ENCODE measurements around the gene C19orf25.
"Not testable (repeated sequence)": the region's sequence is repeated elsewhere in the genome, so short reads cannot be mapped to it uniquely, and the experiment has no call there.

Gene C19orf25

DNA sequence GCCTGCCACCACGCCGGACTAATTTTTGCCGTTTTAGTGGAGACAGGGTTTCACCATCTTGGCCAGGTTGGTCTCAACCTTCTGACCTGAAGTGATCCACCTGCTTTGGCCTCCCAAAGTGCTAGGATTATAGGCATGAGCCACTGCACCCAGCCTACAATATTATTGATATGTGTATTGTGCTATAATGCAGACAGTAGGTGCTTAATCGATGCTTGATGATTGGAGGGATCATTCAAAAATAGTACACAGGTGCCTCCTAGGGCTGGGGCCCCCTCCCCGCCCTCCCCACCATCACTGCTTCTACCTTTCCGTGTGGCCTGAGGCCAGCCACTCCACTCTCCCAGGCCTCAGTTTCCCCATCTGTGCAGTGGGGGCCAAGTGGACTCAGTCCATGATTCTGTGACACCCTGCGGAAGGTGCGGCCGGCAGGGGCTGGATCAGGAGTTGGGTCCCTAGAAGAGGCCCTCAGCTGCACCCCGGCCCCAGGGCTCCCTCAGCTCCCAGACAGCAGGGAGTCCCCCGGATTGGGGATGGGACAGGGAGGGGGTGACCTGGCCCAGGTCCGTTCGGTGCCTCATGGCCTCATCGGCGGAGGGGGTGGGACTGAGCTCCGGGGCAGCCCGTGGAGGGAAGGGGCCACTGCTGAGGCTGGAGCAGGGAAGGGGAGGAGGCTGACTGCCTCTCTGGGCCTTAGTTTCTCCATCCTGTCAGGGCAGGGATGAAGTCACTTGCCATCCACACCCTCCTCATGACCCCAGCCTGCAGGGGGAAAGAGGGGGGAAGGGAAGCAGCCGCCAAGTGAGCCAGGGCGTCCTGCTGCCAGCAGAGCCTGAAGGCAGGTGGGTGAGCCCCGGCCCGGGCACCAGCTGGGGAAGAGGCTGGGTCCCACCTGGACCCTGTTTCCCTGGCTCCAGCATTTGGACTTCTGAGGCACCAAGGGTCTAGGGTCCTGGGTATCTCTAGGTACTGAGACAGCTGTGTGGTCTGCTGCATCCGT lies 32.6 kb upstream of the C19orf25 start:
- no peak for DNase-seq

DNA sequence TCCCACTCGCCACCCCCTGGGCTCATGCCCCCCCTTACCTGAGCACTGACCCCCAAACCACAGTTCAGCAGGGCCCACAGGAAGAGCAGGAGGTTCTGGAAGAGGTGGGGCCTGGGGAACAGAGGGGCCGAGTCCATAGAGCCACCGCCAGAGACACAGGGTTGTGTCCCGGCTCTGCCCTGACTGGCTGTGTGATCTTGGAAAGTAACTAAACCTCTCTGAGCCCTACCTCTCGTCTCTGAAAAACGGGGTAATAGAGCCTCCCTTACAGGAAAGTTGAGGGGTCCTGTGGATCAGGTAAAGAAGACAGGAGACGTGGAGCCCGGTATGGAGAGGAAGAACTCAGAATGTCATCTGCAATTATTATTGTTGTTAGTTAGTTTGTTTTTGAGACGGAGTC lies 31.8 kb upstream of the C19orf25 start:
- no peak for DNase-seq

GRCh38 chr19:1510442-1510806 lies 31.4 kb upstream of the C19orf25 start:
- no peak for DNase-seq

GRCh38 chr19:1509602-1510441 lies 30.8 kb upstream of the C19orf25 start:
- DNase-seq = no peak

- DNase-seq = no peak
These were observed 29.5 kb upstream of the C19orf25 start for GRCh38 chr19:1508507-1508856.

GRCh38 chr19:1507763-1508506 lies 28.9 kb upstream of the C19orf25 start:
- DNase-seq = peak; percentile 93

DNA sequence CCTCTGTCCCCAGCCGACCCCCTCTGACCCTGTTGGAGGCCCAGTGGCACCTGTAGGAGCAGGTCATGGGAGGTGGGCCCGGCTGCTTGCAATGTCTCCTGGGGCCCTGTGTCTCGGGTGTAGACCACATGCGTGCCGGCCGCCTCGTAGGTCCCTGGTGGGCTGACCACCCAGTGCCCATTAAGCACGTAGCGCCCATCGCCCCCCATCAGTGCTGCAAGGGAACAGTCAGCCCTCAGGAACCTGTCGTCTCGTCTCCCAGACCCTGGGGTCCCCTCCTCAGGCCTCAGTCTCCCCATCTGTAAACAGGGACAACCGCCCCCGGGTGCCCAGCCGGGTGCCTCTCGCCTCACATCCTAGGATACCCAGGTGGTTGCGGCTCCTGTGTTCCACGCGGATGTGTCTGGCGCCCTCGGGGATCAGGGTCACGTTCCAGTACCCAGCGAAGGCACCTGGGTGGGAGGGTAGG lies 28.2 kb upstream of the C19orf25 start:
- no peak for DNase-seq

- no peak for DNase-seq
These were observed 27.2 kb upstream of the C19orf25 start for GRCh38 chr19:1505991-1506881.

- no peak for DNase-seq
These were observed 26.0 kb upstream of the C19orf25 start for GRCh38 chr19:1505012-1505411.

DNA sequence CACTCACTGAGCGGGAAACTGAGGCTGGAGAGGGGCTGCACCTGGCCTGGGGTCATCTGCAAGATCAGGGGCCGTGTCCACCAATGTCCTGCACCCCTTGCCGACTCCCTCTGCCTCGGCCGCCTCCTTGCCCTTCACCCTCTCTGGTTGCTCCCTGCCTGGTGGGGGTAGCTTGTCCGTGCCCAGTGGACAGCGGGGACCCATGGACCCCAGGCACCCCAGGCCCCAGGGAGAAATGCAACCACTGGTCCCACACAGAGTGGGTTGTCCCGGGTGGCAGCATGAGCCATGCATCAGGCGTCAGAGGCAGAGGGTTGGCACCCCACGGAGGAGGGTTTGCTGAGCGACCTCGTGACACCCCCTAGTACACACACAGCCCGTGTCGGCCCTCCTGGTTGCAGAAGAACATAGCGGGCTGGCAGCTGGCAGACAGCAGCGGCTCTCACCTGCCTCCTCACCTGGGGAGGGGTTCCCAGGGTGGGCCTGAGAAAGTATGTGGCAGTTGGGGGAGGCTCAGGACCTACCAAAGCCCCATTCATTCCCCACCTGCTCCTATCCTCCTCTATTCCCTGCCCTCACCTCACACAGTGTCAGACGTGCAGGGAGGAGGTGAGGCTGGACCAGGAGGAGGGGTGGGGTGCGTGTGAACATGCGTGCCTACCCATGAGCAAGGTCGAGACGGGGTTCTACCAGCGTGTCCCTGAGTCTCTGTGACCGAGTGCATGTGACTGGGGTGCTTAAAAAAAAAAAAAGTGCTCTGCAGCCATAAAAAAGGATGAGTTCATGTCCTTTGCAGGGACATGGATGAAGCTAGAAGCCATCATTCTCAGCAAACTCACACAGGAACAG lies 25.1 kb upstream of the C19orf25 start:
- DNase-seq = no peak

DNA sequence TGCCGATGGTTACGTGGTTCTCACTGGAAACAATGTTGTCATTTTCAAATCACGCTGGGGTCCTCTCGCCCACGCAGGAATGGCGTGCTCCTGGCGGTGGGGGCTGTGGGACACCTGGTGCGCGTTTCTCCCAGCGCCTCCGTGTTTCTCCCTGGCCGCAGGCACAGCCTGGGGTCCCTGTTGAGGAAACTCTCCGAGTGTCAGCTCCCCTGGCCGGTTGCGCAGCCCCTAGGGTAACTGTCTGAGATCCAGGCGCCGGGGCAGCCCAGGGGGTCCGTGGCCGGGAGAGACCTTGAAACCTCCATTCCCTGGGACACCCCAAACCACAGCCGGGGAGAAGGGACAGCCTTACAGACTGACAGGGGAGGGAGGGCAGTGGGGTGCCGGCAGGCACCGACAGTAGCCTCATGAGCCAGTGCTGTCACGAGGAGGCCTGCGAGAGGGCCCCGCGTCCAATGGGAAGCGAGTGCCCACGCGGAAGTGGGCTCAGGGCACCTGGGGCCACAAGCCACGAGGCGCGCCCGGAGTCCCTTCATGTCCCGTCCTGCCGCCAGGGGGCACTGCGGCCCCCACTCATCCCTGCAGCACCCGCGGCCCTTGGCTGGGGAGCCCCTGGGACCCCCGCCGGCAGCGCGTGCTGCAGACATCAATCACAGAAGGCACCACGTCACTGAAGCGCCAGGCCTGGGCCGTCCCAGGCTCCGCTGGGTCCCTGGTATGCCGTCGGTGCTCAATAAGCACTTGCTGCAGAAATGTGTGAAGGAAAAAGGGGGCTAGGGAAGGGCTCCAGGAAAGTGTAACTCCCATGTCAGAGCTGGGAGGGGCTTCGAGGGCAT lies 24.3 kb upstream of the C19orf25 start:
- no peak for DNase-seq

GRCh38 chr19:1502433-1503088 lies 23.5 kb upstream of the C19orf25 start:
- no peak for DNase-seq

- no peak for DNase-seq
These were observed 22.2 kb upstream of the C19orf25 start for GRCh38 chr19:1501200-1501595.

DNA sequence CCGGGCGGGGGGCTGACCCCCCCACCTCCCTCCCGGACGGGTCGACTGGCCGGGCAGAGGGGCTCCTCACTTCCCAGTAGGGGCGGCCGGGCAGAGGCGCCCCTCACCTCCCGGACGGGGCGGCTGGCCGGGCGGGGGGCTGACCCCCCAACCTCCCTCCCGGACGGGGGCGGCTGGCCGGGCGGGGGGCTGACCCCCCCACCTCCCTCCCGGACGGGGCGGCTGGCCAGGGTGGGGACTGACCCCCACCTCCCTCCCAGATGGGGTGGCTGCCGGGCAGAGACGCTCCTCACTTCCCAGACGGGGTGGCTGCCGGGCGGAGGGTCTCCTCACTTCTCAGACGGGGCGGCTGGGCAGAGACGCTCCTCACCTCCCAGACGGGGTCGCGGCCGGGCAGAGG lies 20.2 kb upstream of the C19orf25 start:
- DNase-seq = not testable (repeated sequence)

- DNase-seq = no peak
These were observed 18.7 kb upstream of the C19orf25 start for GRCh38 chr19:1497578-1498235.

DNA sequence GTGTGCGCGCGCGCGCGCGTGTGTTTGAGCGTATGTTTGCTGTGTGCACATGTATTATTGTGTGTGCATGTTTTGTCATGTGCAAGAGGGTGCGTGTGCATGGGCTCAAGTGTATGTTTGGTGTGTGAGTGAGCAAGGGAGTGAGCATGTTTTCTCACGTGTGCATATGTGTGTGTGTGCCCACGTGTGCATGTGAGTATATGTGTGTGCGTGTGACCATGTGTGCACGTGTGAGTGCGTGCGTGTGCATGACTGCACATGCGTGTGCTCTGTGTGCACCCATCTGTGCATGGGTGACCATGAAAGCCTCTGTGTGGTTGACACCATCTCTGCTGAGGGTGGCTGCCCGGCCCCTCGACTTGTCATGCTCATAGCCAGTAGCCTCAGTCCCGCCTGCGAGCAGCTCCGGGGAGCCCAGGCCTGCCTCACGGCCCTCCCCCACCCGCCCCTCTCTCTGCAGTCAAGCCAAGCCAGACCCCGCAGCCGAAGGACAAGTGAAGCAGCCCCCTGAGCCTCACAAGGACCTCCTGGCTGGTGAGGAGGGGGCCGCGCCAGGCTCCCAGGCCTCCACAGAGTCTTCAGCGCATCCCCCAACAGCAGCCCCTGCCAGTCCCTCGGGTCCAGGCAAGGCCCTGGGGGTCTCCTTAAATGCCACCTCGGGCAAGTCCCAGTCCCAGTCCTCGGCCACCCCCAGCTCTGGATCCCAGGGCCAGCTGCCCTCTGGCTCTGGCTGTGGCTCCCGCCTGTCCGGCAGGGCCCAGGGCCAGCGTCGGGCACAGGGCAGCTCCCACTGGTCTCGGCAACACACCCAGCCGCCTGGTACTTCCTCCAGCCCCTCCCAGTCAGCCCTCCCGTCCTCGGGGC lies 17.9 kb upstream of the C19orf25 start:
- no peak for DNase-seq

GRCh38 chr19:1495799-1496713 lies 17.0 kb upstream of the C19orf25 start:
- no peak for DNase-seq
